Panc1 (cell line): ENCODE measurements around the gene FUT1. TPM values are rescaled to one million over a fixed set of nuclear protein-coding genes. Genes with fewer than 3 reads are reported as not detected.

Experiments used
- ATAC-seq: fragments of 200-7000 bp; cut with Tn5 transposase; 2 replicates; pipeline ENCODE4 v1.9.1; 2020; ENCODE audit warnings: mild to moderate bottlenecking, moderate library complexity
- BruUV-seq: library from RNA; stranded (reverse); fragments of 400-500 nt; replicated peaks from 2 replicates; lab custom pipeline; 2021; lab: Mats Ljungman, UMichigan
- CTCF ChIA-PET: fragments of 300-600 bp; sonication (Branson Sonifier 250); formaldehyde crosslinking; loops from one replicate; lab custom pipeline; 2022; ENCODE audit warnings: antibody characterized with exemption; lab: Charles Lee
- POLR2A ChIA-PET: fragments of 300-600 bp; sonication (Branson Sonifier 250); formaldehyde crosslinking; loops from one replicate; lab custom pipeline; 2022; ENCODE audit warnings: antibody characterized with exemption; lab: Charles Lee
- DNase-seq: peaks from one replicate; pipeline ENCODE4 v3.0.0-alpha.2; 2010; ENCODE audit warnings: low read depth, low spot score
- H3K27ac ChIP-seq: 2 replicates; pipeline ENCODE4 v1.5.1; 2011; ENCODE audit warnings: mild to moderate bottlenecking, low read length, inconsistent platforms
- H3K27me3 ChIP-seq: fragments of 200-500 bp; sonication (Bioruptor generic); 2 replicates; pipeline ENCODE4 v1.6.0; 2014; ENCODE audit warnings: low read length, inconsistent platforms; ENCODE audit not compliant: control insufficient read depth, insufficient read depth
- H3K36me3 ChIP-seq: fragments of 200-500 bp; sonication (Bioruptor generic); 2 replicates; pipeline ENCODE4 v1.5.1; 2014; ENCODE audit warnings: inconsistent platforms, mild to moderate bottlenecking, low read length, moderate library complexity; ENCODE audit not compliant: control insufficient read depth, insufficient read depth
- H3K4me1 ChIP-seq: 2 replicates; pipeline ENCODE4 v1.5.1; 2011; ENCODE audit warnings: inconsistent platforms, mild to moderate bottlenecking, low read length, moderate library complexity; ENCODE audit not compliant: control insufficient read depth, insufficient read depth
- H3K4me3 ChIP-seq, 2 experiments: 2 replicates each; pipeline ENCODE4 v1.5.1; 2011 to 2012; ENCODE audit warnings: low read depth in 2 of 2, low read length in 2 of 2, mild to moderate bottlenecking in 2 of 2, inconsistent platforms in 1 of 2, moderate library complexity in 1 of 2
- H3K9me3 ChIP-seq: fragments of 200-500 bp; sonication (Bioruptor generic); 2 replicates; pipeline ENCODE4 v1.5.1; 2014; ENCODE audit warnings: low read depth, mild to moderate bottlenecking, inconsistent platforms, low read length, moderate library complexity; ENCODE audit not compliant: control insufficient read depth, insufficient read depth
- CTCF ChIP-seq: fragments of 450-650 bp; IDR thresholded peaks from 2 replicates; pipeline ENCODE4 v1.5.1; 2017; ENCODE audit warnings: mild to moderate bottlenecking
- POLR2AphosphoS5 ChIP-seq: IDR thresholded peaks from 2 replicates; pipeline ENCODE4 v1.6.1; 2012; ENCODE audit warnings: mild to moderate bottlenecking, low read depth, low read length, moderate library complexity
- SIN3A ChIP-seq: IDR thresholded peaks from 2 replicates; pipeline ENCODE4 v1.6.1; 2012; ENCODE audit warnings: low read depth, mild to moderate bottlenecking, low read length, moderate library complexity, borderline replicate concordance; ENCODE audit not compliant: insufficient read depth
- TCF7L2 ChIP-seq: IDR thresholded peaks from 2 replicates; pipeline ENCODE4 v1.6.1; 2011; ENCODE audit warnings: mild to moderate bottlenecking, low read depth, low read length, inconsistent platforms
- in situ Hi-C: cut with HindIII; loops from 2 replicates; pipeline ENCODE4 v1.10.0; 2016; ENCODE audit warnings: low sequenced_read_pairs, low pct_unique_long_range_greater_than_20kb
- intact Hi-C: fragments of 100-400 bp; cut with micrococcal nuclease; formaldehyde crosslinking; loops from one replicate; pipeline ENCODE4 v1.10.0; 2022; ENCODE audit not compliant: unreplicated experiment
- total RNA-seq: library from RNA; stranded (reverse); gene quantifications from one replicate; pipeline ENCODE4 v1.2.1, GENCODE V29; 2021; ENCODE audit not compliant: unreplicated experiment
- TF ChIP-seq, protein P1 (sequence below), 2 experiments: IDR thresholded peaks; 2 replicates each; pipeline ENCODE4 v1.6.1; 2011 to 2012; ENCODE audit warnings: low read depth in 2 of 2, control low read depth in 1 of 2, low read length in 1 of 2, mild to moderate bottlenecking in 1 of 2, moderate library complexity in 1 of 2; ENCODE audit not compliant: insufficient read depth in 1 of 2

Gene FUT1
- total RNA-seq, 1 experiment from 2014 or later: 0.13 TPM

GRCh38 chr19:48795055-48795684, 42.7 kb upstream of the FUT1 start:
- ChIA-PET CTCF (interaction anchor here (0.6 to 1.7 kb wide), 8 partner anchors 10 to 1669 kb away, joined by 3 to 10 read pairs (median 4); no protein-coding TSS in a partner anchor), POLR2A (no interaction called here)
- TF ChIP-seq POLR2AphosphoS5 (peak; percentile 46; the same call in 1 of the 2 replicates), SIN3A (0 out of 2 replicates have a peak, but pooled peaks have one; percentile 30), TCF7L2 (no peak), CTCF (peak; percentile 94)
- TF ChIP-seq, protein P1, sequence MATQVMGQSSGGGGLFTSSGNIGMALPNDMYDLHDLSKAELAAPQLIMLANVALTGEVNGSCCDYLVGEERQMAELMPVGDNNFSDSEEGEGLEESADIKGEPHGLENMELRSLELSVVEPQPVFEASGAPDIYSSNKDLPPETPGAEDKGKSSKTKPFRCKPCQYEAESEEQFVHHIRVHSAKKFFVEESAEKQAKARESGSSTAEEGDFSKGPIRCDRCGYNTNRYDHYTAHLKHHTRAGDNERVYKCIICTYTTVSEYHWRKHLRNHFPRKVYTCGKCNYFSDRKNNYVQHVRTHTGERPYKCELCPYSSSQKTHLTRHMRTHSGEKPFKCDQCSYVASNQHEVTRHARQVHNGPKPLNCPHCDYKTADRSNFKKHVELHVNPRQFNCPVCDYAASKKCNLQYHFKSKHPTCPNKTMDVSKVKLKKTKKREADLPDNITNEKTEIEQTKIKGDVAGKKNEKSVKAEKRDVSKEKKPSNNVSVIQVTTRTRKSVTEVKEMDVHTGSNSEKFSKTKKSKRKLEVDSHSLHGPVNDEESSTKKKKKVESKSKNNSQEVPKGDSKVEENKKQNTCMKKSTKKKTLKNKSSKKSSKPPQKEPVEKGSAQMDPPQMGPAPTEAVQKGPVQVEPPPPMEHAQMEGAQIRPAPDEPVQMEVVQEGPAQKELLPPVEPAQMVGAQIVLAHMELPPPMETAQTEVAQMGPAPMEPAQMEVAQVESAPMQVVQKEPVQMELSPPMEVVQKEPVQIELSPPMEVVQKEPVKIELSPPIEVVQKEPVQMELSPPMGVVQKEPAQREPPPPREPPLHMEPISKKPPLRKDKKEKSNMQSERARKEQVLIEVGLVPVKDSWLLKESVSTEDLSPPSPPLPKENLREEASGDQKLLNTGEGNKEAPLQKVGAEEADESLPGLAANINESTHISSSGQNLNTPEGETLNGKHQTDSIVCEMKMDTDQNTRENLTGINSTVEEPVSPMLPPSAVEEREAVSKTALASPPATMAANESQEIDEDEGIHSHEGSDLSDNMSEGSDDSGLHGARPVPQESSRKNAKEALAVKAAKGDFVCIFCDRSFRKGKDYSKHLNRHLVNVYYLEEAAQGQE (IDR thresholded peaks at IDR 0.05; ENCODE audit: insufficient read depth in 1 of 2, low read depth in 2 of 2, low read length in 1 of 2): no peak
- in situ Hi-C loops: no loop called here
- BruUV-seq: no TSS peak
- Histone ChIP-seq H3K36me3 (no peaks in the 10 kb centered on the region), H3K27ac (peak overlapping the region; percentile 34), H3K4me1 (no peaks in the 10 kb centered on the region), H3K9me3 (no peaks in the 10 kb centered on the region), H3K27me3 (no peaks in the 10 kb centered on the region), H3K4me3 (peak overlapping the region; percentile 47 to 63)
- ATAC-seq (peak; percentile 100), DNase-seq (peak; percentile 62)
- intact Hi-C loops: no loop called here

DNA sequence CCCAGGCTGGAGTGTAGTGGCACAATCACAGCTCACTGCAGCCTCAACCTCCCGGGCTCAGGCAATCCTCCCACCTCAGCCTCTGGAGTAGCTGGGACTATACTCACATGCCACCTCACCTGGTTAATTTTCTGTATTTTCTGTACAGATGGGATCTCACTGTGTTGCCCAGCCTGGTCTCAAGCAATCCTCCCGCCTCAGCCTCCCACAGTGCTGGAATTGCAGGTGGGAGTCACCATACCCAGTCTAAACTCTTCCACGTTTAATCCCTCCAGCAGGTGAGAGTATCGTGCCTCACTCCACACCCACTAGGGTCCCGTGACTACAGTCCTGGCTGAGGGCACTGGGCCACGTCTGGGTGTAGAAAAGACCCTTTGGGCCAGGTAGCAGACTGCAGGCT, 41.9 kb upstream of the FUT1 start:
- in situ Hi-C loops: no loop called here
- no peaks in the 10 kb centered on the region for H3K4me1 ChIP-seq
- DNase-seq (no peak), ATAC-seq (no peak)
- H3K36me3 ChIP-seq: no peaks in the 10 kb centered on the region
- H3K9me3 ChIP-seq: no peaks in the 10 kb centered on the region
- TF ChIP-seq, protein P1 (IDR thresholded peaks at IDR 0.05; ENCODE audit: insufficient read depth in 1 of 2, low read depth in 2 of 2, low read length in 1 of 2): no peak
- TF ChIP-seq POLR2AphosphoS5 (no peak), TCF7L2 (no peak)
- BruUV-seq: no TSS peak
- POLR2A ChIA-PET: no interaction called here
- no peak overlapping the region for H3K4me3 ChIP-seq
- no peaks in the 10 kb centered on the region for H3K27me3 ChIP-seq
- H3K27ac ChIP-seq: no peak overlapping the region
- intact Hi-C loops: no loop called here
- CTCF ChIA-PET: interaction anchor here (0.7 kb wide), 1 partner anchor 46 kb away, joined by 5 read pairs; no protein-coding TSS in a partner anchor
